Measurements from ENCODE around the gene DNAJB6.

DNA sequence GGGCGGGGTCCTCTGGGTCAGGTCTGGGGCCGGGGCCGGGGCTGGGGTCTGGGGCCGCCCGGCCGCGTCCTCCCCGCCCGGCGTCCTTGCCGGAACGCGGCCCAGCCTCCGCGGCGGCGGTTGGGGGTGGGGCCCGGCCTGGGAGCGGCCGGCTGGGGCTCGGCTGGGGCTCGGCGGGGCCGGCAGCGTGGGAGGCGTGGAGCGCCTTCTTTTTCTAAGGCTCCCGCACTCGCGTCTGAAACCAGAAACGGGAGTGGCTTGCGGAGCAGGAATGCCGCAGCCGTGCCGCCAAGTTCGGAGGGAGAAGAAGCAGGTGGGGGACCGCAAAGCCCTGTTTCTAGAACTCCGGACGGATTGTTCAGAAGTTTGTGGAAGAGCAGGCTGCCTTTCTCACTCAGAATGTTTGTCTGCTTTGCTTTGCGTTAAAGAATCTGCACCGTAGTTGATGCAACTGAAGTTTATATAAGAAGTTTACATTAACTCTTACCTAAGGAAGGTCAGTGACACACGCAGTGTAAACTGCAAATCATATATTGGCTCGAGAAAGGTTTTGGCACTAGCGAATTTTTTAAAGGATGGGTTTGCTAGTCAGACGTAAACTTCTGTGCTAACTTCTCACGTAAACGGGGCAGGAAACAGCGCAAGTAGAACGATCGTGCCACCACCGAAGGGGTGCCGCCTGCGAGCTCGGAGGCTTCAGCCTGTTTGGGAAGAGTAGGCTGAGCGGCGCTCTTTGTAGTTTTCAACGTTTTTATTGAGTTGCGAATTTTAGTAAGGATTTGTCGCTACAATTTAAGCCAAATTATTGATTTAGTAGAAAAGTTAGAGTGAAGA is 729 bp downstream of the DNAJB6 start:
- TF ChIP-seq NFRKB (IDR thresholded peaks at IDR 0.05) (no peak), SP1 (IDR thresholded peaks at IDR 0.05) (no peak), ELF4 (IDR thresholded peaks at IDR 0.05) (no peak), ZNF384 (IDR thresholded peaks at IDR 0.05) (no peak), FOXK2 (IDR thresholded peaks at IDR 0.05) (no peak), FOXM1 (IDR thresholded peaks at IDR 0.05; ENCODE audit: borderline replicate concordance) (no peak), ARNT (IDR thresholded peaks at IDR 0.05) (no peak), L3MBTL2 (conservative IDR thresholded peaks at IDR 0.05) (no peak), CTBP1 (IDR thresholded peaks at IDR 0.05; ENCODE audit: borderline replicate concordance) (no peak)
- TF ChIP-seq, protein P1, sequence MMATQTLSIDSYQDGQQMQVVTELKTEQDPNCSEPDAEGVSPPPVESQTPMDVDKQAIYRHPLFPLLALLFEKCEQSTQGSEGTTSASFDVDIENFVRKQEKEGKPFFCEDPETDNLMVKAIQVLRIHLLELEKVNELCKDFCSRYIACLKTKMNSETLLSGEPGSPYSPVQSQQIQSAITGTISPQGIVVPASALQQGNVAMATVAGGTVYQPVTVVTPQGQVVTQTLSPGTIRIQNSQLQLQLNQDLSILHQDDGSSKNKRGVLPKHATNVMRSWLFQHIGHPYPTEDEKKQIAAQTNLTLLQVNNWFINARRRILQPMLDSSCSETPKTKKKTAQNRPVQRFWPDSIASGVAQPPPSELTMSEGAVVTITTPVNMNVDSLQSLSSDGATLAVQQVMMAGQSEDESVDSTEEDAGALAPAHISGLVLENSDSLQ (IDR thresholded peaks at IDR 0.05) = no peak
